Colon (tissue), 2 donors: ENCODE data around the gene ANOS1.
"Not testable (repeated sequence)": the region's sequence is repeated elsewhere in the genome, so short reads cannot be mapped to it uniquely, and the experiment has no call there.

Experiments
- FAIRE-seq: peaks from 2 replicates; lab custom pipeline; 2012; peaks lifted over from hg19 to GRCh38; lab: Jason Lieb, UNC
- donor health status: control.
- donor health status: control.

ANOS1 gene

GRCh38 chrX:8731559-8732395, at the start of gene ANOS1:
Gene ANOS1, minus strand, starts transcription at chrX:8732137. Its CDS starts 101 bp downstream, at chrX:8732036.
- FAIRE-seq, result no peak

GRCh38 chrX:8773117-8773516, 41.2 kb upstream of the ANOS1 start:
- no peak for FAIRE-seq

GRCh38 chrX:8760021-8760420, 28.1 kb upstream of the ANOS1 start:
- no peak for FAIRE-seq

GRCh38 chrX:8758706-8759105, 26.8 kb upstream of the ANOS1 start:
- FAIRE-seq, result not testable (repeated sequence)

- FAIRE-seq, result not testable (repeated sequence)
Measured at GRCh38 chrX:8757609-8758389, 25.9 kb upstream of the ANOS1 start.

- FAIRE-seq, result no peak
Measured at GRCh38 chrX:8755813-8756212, 23.9 kb upstream of the ANOS1 start.

- no peak for FAIRE-seq
Measured at GRCh38 chrX:8755116-8755515, 23.2 kb upstream of the ANOS1 start.

GRCh38 chrX:8749697-8750096, 17.8 kb upstream of the ANOS1 start:
- FAIRE-seq, result no peak

GRCh38 chrX:8748855-8749254, 16.9 kb upstream of the ANOS1 start:
- FAIRE-seq, result peak; percentile 69

GRCh38 chrX:8743126-8743732, 11.3 kb upstream of the ANOS1 start:
- FAIRE-seq, result no peak

GRCh38 chrX:8741981-8742380, 10.0 kb upstream of the ANOS1 start:
- no peak for FAIRE-seq

- FAIRE-seq, result no peak
Measured at GRCh38 chrX:8738588-8739189, 6.8 kb upstream of the ANOS1 start.

- no peak for FAIRE-seq
Measured at GRCh38 chrX:8737883-8738282, 5.9 kb upstream of the ANOS1 start.

GRCh38 chrX:8730812-8731558, 952 bp downstream of the ANOS1 start:
- FAIRE-seq, result no peak

- FAIRE-seq, result no peak
Measured at GRCh38 chrX:8729811-8730210, 2.1 kb downstream of the ANOS1 start.

GRCh38 chrX:8728932-8729535, 2.9 kb downstream of the ANOS1 start:
- FAIRE-seq, result no peak

GRCh38 chrX:8726031-8726652, 5.8 kb downstream of the ANOS1 start:
- no peak for FAIRE-seq

GRCh38 chrX:8724300-8724699, 7.6 kb downstream of the ANOS1 start:
- no peak for FAIRE-seq

GRCh38 chrX:8721536-8721935, 10.4 kb downstream of the ANOS1 start:
- FAIRE-seq, result no peak

- no peak for FAIRE-seq
Measured at GRCh38 chrX:8720136-8720535, 11.8 kb downstream of the ANOS1 start.

GRCh38 chrX:8717354-8717753, 14.6 kb downstream of the ANOS1 start:
- FAIRE-seq, result no peak
